CD14-positive monocyte (primary cell): ENCODE results near the gene MSLN. TPM values are rescaled to one million over a fixed set of nuclear protein-coding genes. Genes with fewer than 3 reads are reported as not detected.

ENCODE experiments used
- DNase-seq, 3 donors: peaks; one replicate each; pipeline ENCODE4 v3.0.0-alpha.2; 2011 to 2022
- H2AFZ ChIP-seq: 2 replicates; pipeline ENCODE4 v1.6.0; 2012; ENCODE audit warnings: mild to moderate bottlenecking, low read depth, low read length, inconsistent platforms; ENCODE audit not compliant: insufficient read depth, poor library complexity, severe bottlenecking
- H3K27ac ChIP-seq, 2 donors: 1 replicate in 1 of 2; 2 replicates in 1 of 2; pipeline ENCODE4 v1.5.1; 2012 to 2013; ENCODE audit warnings: low read length in 2 of 2, control low read depth in 1 of 2, inconsistent platforms in 1 of 2, low read depth in 1 of 2, mild to moderate bottlenecking in 1 of 2
- H3K27me3 ChIP-seq, 2 donors: one replicate each; pipeline versions ENCODE4 v1.6.0 to v1.6.1; 2011 to 2013; ENCODE audit warnings: low read length in 2 of 2; ENCODE audit not compliant: control insufficient read depth in 2 of 2, insufficient read depth in 2 of 2
- H3K36me3 ChIP-seq, 2 donors: replicated peaks in 1 of 2; 1 replicate in 1 of 2; 2 replicates in 1 of 2; pipeline versions ENCODE4 v1.5.1 to v1.6.1; 2012 to 2013; ENCODE audit warnings: low read length in 2 of 2, control low read depth in 1 of 2, inconsistent platforms in 1 of 2, mild to moderate bottlenecking in 1 of 2; ENCODE audit not compliant: insufficient read depth in 2 of 2, control insufficient read depth in 1 of 2
- H3K4me1 ChIP-seq, 2 donors: 1 replicate in 1 of 2; 2 replicates in 1 of 2; pipeline versions ENCODE4 v1.5.1 to v1.6.1; 2012 to 2013; ENCODE audit warnings: low read length in 2 of 2, control low read depth in 1 of 2, inconsistent platforms in 1 of 2, mild to moderate bottlenecking in 1 of 2, moderate library complexity in 1 of 2; ENCODE audit not compliant: insufficient read depth in 2 of 2, control insufficient read depth in 1 of 2
- H3K4me2 ChIP-seq: replicated peaks from 2 replicates; pipeline ENCODE3; 2012; ENCODE audit warnings: low read length, moderate library complexity, mild to moderate bottlenecking; ENCODE audit not compliant: poor library complexity, severe bottlenecking; ENCODE audit errors: extremely low read depth
- H3K4me3 ChIP-seq, 3 experiments: fragments of 200-600 bp in 1 of 3; sonication (generic) in 1 of 3; replicated peaks in 1 of 3; 1 replicate in 2 of 3; 2 replicates in 1 of 3; pipeline ENCODE4 v1.5.1; 2011 to 2013; ENCODE audit warnings: low read length in 3 of 3, mild to moderate bottlenecking in 3 of 3, control low read depth in 2 of 3, low read depth in 2 of 3, inconsistent platforms in 1 of 3, moderate library complexity in 1 of 3
- H3K79me2 ChIP-seq: 2 replicates; pipeline ENCODE4 v1.6.0; 2012; ENCODE audit warnings: mild to moderate bottlenecking, control low read depth, inconsistent platforms, low read length, moderate library complexity; ENCODE audit not compliant: insufficient read depth
- H3K9ac ChIP-seq: 2 replicates; pipeline ENCODE4 v1.6.0; 2017; ENCODE audit warnings: low read length, mild to moderate bottlenecking; ENCODE audit not compliant: insufficient read depth, poor library complexity, severe bottlenecking
- H3K9me3 ChIP-seq, 2 donors: replicated peaks in 1 of 2; 1 replicate in 1 of 2; 2 replicates in 1 of 2; pipeline versions ENCODE4 v1.5.1 to v1.6.1; 2012 to 2013; ENCODE audit warnings: low read length in 2 of 2, control low read depth in 1 of 2; ENCODE audit not compliant: control insufficient read depth in 1 of 2, insufficient read depth in 1 of 2
- H4K20me1 ChIP-seq: 2 replicates; pipeline ENCODE4 v1.6.0; 2012; ENCODE audit warnings: mild to moderate bottlenecking, low read length, control low read depth, moderate library complexity; ENCODE audit not compliant: insufficient read depth
- H3K27ac Mint-ChIP-seq, 7 donors: one replicate each; pipeline ENCODE4 v1.8.0; 2020; ENCODE audit warnings: mild to moderate bottlenecking in 7 of 7, mixed read lengths in 7 of 7, moderate library complexity in 6 of 7, inconsistent platforms in 2 of 7
- H3K27me3 Mint-ChIP-seq, 3 donors: one replicate each; pipeline ENCODE4 v1.8.0; 2021 to 2022; ENCODE audit warnings: low read depth in 3 of 3, mild to moderate bottlenecking in 3 of 3, mixed read lengths in 3 of 3, moderate library complexity in 3 of 3, inconsistent platforms in 1 of 3
- H3K36me3 Mint-ChIP-seq, 2 donors: one replicate each; pipeline ENCODE4 v1.8.0; 2020; ENCODE audit warnings: mixed read lengths in 2 of 2, inconsistent platforms in 1 of 2, mild to moderate bottlenecking in 1 of 2
- H3K4me1 Mint-ChIP-seq: one replicate; pipeline ENCODE4 v1.8.0; 2020; ENCODE audit warnings: mild to moderate bottlenecking, mixed read lengths
- H3K4me3 Mint-ChIP-seq, 2 donors: one replicate each; pipeline ENCODE4 v1.8.0; 2020; ENCODE audit warnings: mild to moderate bottlenecking in 2 of 2, mixed read lengths in 2 of 2, moderate library complexity in 1 of 2
- H3K9me3 Mint-ChIP-seq, 7 donors: one replicate each; pipeline ENCODE4 v1.8.0; 2020 to 2022; ENCODE audit warnings: mixed read lengths in 7 of 7, mild to moderate bottlenecking in 6 of 7, moderate library complexity in 6 of 7, inconsistent platforms in 2 of 7
- WGBS: methylation state at CpG from one replicate; pipeline ENCODE4 v1.1.5; 2013; ENCODE audit warnings: missing lambda C conversion rate; ENCODE audit not compliant: insufficient coverage; 5-methylcytosine and 5-hydroxymethylcytosine counted together
- intact Hi-C, 2 donors: fragments of 100-400 bp; cut with micrococcal nuclease; formaldehyde crosslinking; loops; one replicate each; pipeline versions ENCODE4 v1.15.0 to v1.15.1; 2023
- polyA plus RNA-seq, 3 donors: library from polyadenylated mRNA; depleted of rRNA in 1 of 3; unstranded in 2 of 3; stranded (reverse) in 1 of 3; fragments of 300-500 nt in 2 of 3; fragments of >200 nt in 1 of 3; fragmentation: Illumina TruSeq in 2 of 3; gene quantifications; 1 replicate in 2 of 3; 2 replicates in 1 of 3; pipeline ENCODE4 v1.2.3, GENCODE V29; 2012 to 2021
- TF ChIP-seq, protein P1 (sequence below): fragments of 200-600 bp; IDR thresholded peaks from one replicate; pipeline ENCODE4 v1.8.0; 2022; ENCODE audit warnings: antibody characterized with exemption, mild to moderate bottlenecking

Gene MSLN
- polyA plus RNA-seq, 3 donors = 0.07 to 0.29 TPM; not detected in 1

DNA sequence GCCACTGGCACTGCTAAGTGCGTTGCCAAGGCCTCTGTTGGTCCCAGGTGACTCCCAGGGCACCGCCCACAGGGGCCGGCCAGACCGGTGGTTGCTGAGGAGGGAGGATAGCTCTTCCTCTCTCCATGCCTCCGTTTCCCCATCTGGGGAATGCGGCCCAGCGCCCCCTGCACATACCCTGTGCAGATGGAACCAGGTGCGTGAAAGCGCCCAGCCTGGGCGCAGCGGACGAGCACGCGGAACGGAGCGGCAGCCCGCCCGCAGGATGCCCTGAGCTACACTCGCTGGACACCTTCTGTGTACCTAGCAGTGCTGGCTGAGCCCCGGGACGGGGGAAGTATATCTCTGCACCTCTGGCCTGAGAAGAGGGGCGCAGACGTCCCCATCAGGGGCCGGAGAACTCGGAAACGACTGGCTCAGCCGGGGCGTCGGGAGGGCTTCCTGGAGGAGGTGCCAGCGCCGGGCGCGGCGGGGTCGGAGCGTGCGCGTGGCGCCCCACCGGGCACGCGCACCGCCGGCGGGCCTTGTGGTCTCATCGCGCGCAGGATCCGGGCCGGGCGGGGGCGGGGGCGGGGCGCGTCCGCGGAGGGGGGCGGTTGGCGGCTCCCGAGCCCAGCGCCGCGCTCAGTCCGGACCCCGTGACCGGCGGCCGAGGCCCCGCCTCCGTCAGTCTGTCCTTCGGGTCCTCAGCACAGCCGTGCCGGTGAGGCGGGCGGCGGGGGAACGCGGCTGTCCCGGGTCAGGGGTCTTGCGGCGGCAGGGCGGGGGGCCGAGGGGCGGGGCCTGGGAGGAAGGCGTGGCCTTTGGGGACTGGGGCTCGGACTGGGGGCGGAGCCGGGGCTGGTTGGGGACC, 33.9 kb upstream of the MSLN start, which contains the start of the genes CCDC78 and HAGHL:
Gene CCDC78, minus strand, starts transcription at position 6 of the 853 bp plus-strand sequence. CDS start 76 bp downstream, outside the sequence.
Gene HAGHL, plus strand, starts transcription at position 669 of the 853 bp plus-strand sequence. CDS start 404 bp downstream, outside the sequence.
- TF ChIP-seq, protein P1, sequence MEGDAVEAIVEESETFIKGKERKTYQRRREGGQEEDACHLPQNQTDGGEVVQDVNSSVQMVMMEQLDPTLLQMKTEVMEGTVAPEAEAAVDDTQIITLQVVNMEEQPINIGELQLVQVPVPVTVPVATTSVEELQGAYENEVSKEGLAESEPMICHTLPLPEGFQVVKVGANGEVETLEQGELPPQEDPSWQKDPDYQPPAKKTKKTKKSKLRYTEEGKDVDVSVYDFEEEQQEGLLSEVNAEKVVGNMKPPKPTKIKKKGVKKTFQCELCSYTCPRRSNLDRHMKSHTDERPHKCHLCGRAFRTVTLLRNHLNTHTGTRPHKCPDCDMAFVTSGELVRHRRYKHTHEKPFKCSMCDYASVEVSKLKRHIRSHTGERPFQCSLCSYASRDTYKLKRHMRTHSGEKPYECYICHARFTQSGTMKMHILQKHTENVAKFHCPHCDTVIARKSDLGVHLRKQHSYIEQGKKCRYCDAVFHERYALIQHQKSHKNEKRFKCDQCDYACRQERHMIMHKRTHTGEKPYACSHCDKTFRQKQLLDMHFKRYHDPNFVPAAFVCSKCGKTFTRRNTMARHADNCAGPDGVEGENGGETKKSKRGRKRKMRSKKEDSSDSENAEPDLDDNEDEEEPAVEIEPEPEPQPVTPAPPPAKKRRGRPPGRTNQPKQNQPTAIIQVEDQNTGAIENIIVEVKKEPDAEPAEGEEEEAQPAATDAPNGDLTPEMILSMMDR = no peak
- peaks cover 5 to 9% of the 10 kb centered on the region in 2 donors for H3K36me3 Mint-ChIP-seq

DNA sequence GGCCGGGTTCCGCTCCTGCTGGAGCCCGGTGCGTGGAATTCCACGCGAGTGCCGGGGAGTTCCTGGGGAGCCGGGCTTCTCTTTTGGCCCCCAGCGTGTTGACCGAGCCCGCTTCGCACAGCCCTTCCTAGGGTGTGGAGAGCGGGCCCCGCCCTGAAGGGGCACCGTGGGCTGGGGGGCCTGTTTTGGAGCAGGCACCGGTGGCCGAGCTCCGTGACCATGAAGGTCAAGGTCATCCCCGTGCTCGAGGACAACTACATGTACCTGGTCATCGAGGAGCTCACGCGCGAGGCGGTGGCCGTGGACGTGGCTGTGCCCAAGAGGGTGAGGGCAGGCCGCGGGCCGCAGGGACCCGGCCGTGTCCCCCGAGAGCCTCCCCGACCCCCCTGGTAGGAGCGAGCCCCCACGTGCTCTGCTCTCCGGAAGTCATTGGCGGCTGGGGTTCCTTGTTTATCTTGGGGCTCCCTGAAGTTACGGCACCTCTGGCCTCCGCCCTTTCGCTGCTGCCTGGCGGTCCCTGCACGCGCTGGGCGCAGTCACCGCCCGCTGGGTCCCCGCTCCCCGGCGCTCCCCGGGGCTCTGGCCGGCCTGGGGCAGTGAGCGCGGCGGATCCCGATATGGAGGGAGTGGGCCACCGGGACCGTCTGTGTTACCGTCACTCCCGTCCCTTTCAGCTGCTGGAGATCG, 33.1 kb upstream of the MSLN start:
- WGBS = under 1% methylated on average over 61 of the region's 61 CpGs
- peaks cover 7% of the 10 kb centered on the region for H3K4me1 Mint-ChIP-seq
- TF ChIP-seq, protein P1 = no peak
- peaks cover 10 to 16% of the 10 kb centered on the region in 2 donors for H3K36me3 Mint-ChIP-seq
- H3K9ac ChIP-seq = peak overlapping the region; percentile 53
- no peaks in the 10 kb centered on the region for H3K9me3 ChIP-seq
- peak overlapping the region; percentile 70 for H2AFZ ChIP-seq
- H3K79me2 ChIP-seq = no peaks in the 10 kb centered on the region
- H3K9me3 Mint-ChIP-seq = no peaks in the 10 kb centered on the region
- H3K27ac ChIP-seq = no peak overlapping the region
- peak overlapping the region; percentile 7 to 77 (median 56) for H3K4me3 ChIP-seq
- H3K27me3 ChIP-seq = peaks cover 3 to 35% of the 10 kb centered on the region in 2 donors
- peak overlapping the region; percentile 67 to 73 for H3K4me3 Mint-ChIP-seq
- peak overlapping the region; percentile 94 for H3K4me2 ChIP-seq
- peaks cover 11 to 46% (median 20%) of the 10 kb centered on the region in 3 donors for H3K27me3 Mint-ChIP-seq
- peaks cover 7 to 24% of the 10 kb centered on the region in 2 donors for H3K36me3 ChIP-seq
- peaks cover 16 to 27% of the 10 kb centered on the region in 2 donors for H3K4me1 ChIP-seq
- H4K20me1 ChIP-seq = peaks cover 10% of the 10 kb centered on the region
- intact Hi-C loops = no loop called here
- H3K27ac Mint-ChIP-seq = no peak overlapping the region
- peak; percentile 18 to 33 (median 25) for DNase-seq

More for the DNA sequence above, 33.9 kb upstream of the MSLN start, which contains the start of the genes CCDC78 and HAGHL:
- intact Hi-C loops = no loop called here
- Mint-ChIP-seq H3K4me1 (peaks cover 9% of the 10 kb centered on the region), H3K9me3 (no peaks in the 10 kb centered on the region), H3K27me3 (peaks cover 11 to 46% (median 20%) of the 10 kb centered on the region in 3 donors), H3K4me3 (peak within 1 kb of the TSS; percentile 79 to 82), H3K27ac (peak within 1 kb of the TSS in 1 of 7 donors; percentile 55)
- Histone ChIP-seq H3K4me1 (peaks cover 21 to 33% of the 10 kb centered on the region in 2 donors), H3K4me2 (peak within 1 kb of the TSS; percentile 94), H3K4me3 (peak within 1 kb of the TSS; percentile 12 to 77 (median 56)), H3K79me2 (no peaks in the 10 kb centered on the region), H3K9ac (peak within 1 kb of the TSS; percentile 53), H2AFZ (peak within 1 kb of the TSS; percentile 70), H4K20me1 (peaks cover 17% of the 10 kb centered on the region), H3K36me3 (peaks cover 2 to 16% of the 10 kb centered on the region in 2 donors), H3K27me3 (peaks cover 3 to 35% of the 10 kb centered on the region in 2 donors), H3K27ac (no peak within 1 kb of the TSS), H3K9me3 (no peaks in the 10 kb centered on the region)
- DNase-seq = peak in 1 of 3 donors; percentile 10
- 3% methylated on average over 83 of the region's 88 CpGs for WGBS
